HG02798 (cell line): ENCODE measurements around the gene CERS6.
"Not testable (repeated sequence)": the region's sequence is repeated elsewhere in the genome, so short reads cannot be mapped to it uniquely, and the experiment has no call there.

Experiments
- ATAC-seq: cut with Tn5 transposase; IDR thresholded peaks from one replicate; pipeline ENCODE4 v1.9.1; 2021; ENCODE audit warnings: mild to moderate bottlenecking; ENCODE audit not compliant: unreplicated experiment, poor library complexity

CERS6 gene

GRCh38 chr2:168466190-168466737 lies 10.2 kb downstream of the CERS6 start:
- ATAC-seq, result no peak

- ATAC-seq, result no peak
Measured at GRCh38 chr2:168466834-168467565, 10.9 kb downstream of the CERS6 start.

- no peak for ATAC-seq
Measured at GRCh38 chr2:168467729-168468128, 11.7 kb downstream of the CERS6 start.

- ATAC-seq, result no peak
Measured at GRCh38 chr2:168468354-168468753, 12.3 kb downstream of the CERS6 start.

- ATAC-seq, result peak; percentile 51
Measured at GRCh38 chr2:168469281-168469988, 13.4 kb downstream of the CERS6 start.

GRCh38 chr2:168470320-168471162 lies 14.5 kb downstream of the CERS6 start:
- ATAC-seq, result peak; percentile 79

- no peak for ATAC-seq
Measured at GRCh38 chr2:168471163-168471475, 15.0 kb downstream of the CERS6 start.

- no peak for ATAC-seq
Measured at GRCh38 chr2:168475636-168476035, 19.6 kb downstream of the CERS6 start.

- ATAC-seq, result no peak
Measured at GRCh38 chr2:168478206-168478605, 22.1 kb downstream of the CERS6 start.

GRCh38 chr2:168480356-168480755 lies 24.3 kb downstream of the CERS6 start:
- no peak for ATAC-seq

- ATAC-seq, result no peak
Measured at GRCh38 chr2:168480825-168481585, 24.9 kb downstream of the CERS6 start.

GRCh38 chr2:168482269-168482668 lies 26.2 kb downstream of the CERS6 start:
- no peak for ATAC-seq

GRCh38 chr2:168482952-168483831 lies 27.1 kb downstream of the CERS6 start:
- no peak for ATAC-seq

- ATAC-seq, result no peak
Measured at GRCh38 chr2:168486477-168486876, 30.4 kb downstream of the CERS6 start.

- peak; percentile 94 for ATAC-seq
Measured at GRCh38 chr2:168490015-168490874, 34.2 kb downstream of the CERS6 start.

GRCh38 chr2:168490946-168491605 lies 35.0 kb downstream of the CERS6 start:
- ATAC-seq, result peak; percentile 13

GRCh38 chr2:168491728-168492127 lies 35.7 kb downstream of the CERS6 start:
- ATAC-seq, result not testable (repeated sequence)

- ATAC-seq, result not testable (repeated sequence)
Measured at GRCh38 chr2:168493219-168493618, 37.1 kb downstream of the CERS6 start.
